ENCODE results near the gene UNC13C.

DNA sequence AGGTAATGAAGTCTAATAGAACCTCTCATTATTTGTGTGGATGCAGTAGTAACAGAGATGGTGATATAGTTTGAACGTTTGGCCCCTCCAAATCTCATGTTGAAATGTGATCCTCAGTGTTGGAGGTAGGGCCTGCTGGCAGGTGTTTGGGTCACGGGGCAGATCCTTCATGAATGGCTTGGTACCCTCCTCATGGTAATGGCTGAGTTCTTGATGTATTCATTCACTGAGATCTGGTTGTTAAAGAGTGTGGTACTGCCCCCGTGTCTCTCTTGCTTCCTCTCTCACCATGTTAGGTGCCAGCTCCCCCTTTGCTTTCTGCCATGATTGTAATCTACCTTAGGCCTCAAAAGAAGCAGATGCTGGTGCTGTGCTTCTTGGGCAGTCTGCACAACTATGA lies 606.8 kb downstream of the UNC13C start:
- no peak for TF ChIP-seq EZH2 (IDR thresholded peaks at IDR 0.05; ENCODE audit: insufficient read depth, poor library complexity, severe bottlenecking)
- TF ChIP-seq EZH2phosphoT487 (IDR thresholded peaks at IDR 0.05; ENCODE audit: insufficient read depth, low read depth), result no peak
